WTC11 (cell line): ENCODE data around the gene SIGLEC10.

Experiments
- CTCF ChIP-seq: fragments of 200-600 bp; IDR thresholded peaks from 2 replicates; pipeline ENCODE4 v1.8.0; 2022; ENCODE audit warnings: antibody characterized with exemption
- FOXP4 ChIP-seq: sonication (generic); formaldehyde crosslinking; IDR thresholded peaks from 2 replicates; pipeline ENCODE4 v1.8.0; 2022; ENCODE audit warnings: mild to moderate bottlenecking, missing genetic modification reagents
- JUN ChIP-seq: sonication (generic); formaldehyde crosslinking; IDR thresholded peaks from 2 replicates; pipeline ENCODE4 v1.8.0; 2023; ENCODE audit warnings: mild to moderate bottlenecking, missing genetic modification reagents
- ZNF232 ChIP-seq: sonication (generic); formaldehyde crosslinking; IDR thresholded peaks from 2 replicates; pipeline ENCODE4 v1.8.0; 2022; ENCODE audit warnings: mild to moderate bottlenecking, missing genetic modification reagents
- TF ChIP-seq, protein P1 (sequence below): sonication (generic); formaldehyde crosslinking; IDR thresholded peaks from 2 replicates; pipeline ENCODE4 v1.8.1; 2023; ENCODE audit warnings: mild to moderate bottlenecking, missing genetic modification reagents, borderline replicate concordance

GRCh38 chr19:51421229-51422052 lies 4.0 kb upstream of the SIGLEC10 start:
- TF ChIP-seq, protein P1, sequence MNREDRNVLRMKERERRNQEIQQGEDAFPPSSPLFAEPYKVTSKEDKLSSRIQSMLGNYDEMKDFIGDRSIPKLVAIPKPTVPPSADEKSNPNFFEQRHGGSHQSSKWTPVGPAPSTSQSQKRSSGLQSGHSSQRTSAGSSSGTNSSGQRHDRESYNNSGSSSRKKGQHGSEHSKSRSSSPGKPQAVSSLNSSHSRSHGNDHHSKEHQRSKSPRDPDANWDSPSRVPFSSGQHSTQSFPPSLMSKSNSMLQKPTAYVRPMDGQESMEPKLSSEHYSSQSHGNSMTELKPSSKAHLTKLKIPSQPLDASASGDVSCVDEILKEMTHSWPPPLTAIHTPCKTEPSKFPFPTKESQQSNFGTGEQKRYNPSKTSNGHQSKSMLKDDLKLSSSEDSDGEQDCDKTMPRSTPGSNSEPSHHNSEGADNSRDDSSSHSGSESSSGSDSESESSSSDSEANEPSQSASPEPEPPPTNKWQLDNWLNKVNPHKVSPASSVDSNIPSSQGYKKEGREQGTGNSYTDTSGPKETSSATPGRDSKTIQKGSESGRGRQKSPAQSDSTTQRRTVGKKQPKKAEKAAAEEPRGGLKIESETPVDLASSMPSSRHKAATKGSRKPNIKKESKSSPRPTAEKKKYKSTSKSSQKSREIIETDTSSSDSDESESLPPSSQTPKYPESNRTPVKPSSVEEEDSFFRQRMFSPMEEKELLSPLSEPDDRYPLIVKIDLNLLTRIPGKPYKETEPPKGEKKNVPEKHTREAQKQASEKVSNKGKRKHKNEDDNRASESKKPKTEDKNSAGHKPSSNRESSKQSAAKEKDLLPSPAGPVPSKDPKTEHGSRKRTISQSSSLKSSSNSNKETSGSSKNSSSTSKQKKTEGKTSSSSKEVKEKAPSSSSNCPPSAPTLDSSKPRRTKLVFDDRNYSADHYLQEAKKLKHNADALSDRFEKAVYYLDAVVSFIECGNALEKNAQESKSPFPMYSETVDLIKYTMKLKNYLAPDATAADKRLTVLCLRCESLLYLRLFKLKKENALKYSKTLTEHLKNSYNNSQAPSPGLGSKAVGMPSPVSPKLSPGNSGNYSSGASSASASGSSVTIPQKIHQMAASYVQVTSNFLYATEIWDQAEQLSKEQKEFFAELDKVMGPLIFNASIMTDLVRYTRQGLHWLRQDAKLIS (CRISPR knock-in tag): no peak
- TF ChIP-seq CTCF (no peak), JUN (CRISPR knock-in tag) (no peak), FOXP4 (CRISPR knock-in tag) (no peak), ZNF232 (CRISPR knock-in tag) (no peak)
